Loucy (cell line): ENCODE results near the gene PRKCZ.

Experiments used
- EZH2phosphoT487 ChIP-seq: fragments of 200-600 bp; IDR thresholded peaks from 2 replicates; pipeline ENCODE4 v1.6.1; 2018; ENCODE audit warnings: antibody characterized with exemption, mild to moderate bottlenecking, moderate library complexity, borderline replicate concordance
- TF ChIP-seq, protein P1 (sequence below): fragments of 200-600 bp; sonication (generic); conservative IDR thresholded peaks from 2 replicates; pipeline ENCODE4 v1.5.1; 2014; ENCODE audit warnings: mild to moderate bottlenecking, antibody characterized with exemption, low read length

DNA sequence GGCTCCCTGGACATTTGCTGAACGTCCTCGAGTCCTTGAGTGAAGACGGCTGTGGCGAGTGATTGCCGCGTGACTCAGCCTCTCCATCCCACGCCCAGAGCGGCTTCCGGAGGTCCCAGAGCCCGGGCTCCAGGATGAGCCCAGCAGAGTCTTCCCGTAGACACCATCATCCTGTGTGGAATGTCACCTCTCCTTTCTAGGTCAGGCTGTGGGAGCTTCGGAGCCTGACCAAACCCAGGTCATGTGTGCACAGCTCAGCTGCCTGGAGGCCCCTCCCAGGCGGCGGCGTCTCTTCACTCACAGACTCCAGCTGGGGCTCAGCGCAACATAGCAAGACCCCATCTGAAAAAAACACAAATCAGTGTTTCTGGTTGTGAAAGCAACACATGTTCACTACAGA, 38.2 kb downstream of the PRKCZ start:
- TF ChIP-seq, protein P1, sequence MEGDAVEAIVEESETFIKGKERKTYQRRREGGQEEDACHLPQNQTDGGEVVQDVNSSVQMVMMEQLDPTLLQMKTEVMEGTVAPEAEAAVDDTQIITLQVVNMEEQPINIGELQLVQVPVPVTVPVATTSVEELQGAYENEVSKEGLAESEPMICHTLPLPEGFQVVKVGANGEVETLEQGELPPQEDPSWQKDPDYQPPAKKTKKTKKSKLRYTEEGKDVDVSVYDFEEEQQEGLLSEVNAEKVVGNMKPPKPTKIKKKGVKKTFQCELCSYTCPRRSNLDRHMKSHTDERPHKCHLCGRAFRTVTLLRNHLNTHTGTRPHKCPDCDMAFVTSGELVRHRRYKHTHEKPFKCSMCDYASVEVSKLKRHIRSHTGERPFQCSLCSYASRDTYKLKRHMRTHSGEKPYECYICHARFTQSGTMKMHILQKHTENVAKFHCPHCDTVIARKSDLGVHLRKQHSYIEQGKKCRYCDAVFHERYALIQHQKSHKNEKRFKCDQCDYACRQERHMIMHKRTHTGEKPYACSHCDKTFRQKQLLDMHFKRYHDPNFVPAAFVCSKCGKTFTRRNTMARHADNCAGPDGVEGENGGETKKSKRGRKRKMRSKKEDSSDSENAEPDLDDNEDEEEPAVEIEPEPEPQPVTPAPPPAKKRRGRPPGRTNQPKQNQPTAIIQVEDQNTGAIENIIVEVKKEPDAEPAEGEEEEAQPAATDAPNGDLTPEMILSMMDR: no peak
- TF ChIP-seq EZH2phosphoT487: no peak
